HepG2 (cell line): ENCODE measurements around the gene MREG. TPM values are rescaled to one million over a fixed set of nuclear protein-coding genes. Genes with fewer than 3 reads are reported as not detected.

Experiments
- ADNP ChIP-seq: sonication (generic); formaldehyde crosslinking; IDR thresholded peaks from 2 replicates; pipeline ENCODE4 v1.4.0; 2020; ENCODE audit warnings: missing genetic modification reagents
- ARID2 ChIP-seq: sonication (generic); formaldehyde crosslinking; IDR thresholded peaks from 2 replicates; pipeline ENCODE4 v1.8.1; 2022; ENCODE audit warnings: mild to moderate bottlenecking, missing genetic modification reagents, borderline replicate concordance
- ETV6 ChIP-seq: sonication (generic); formaldehyde crosslinking; conservative IDR thresholded peaks from 2 replicates; pipeline ENCODE4 v1.4.0; 2020; ENCODE audit warnings: missing genetic modification reagents
- IRF2 ChIP-seq: IDR thresholded peaks from 2 replicates; pipeline ENCODE4 v1.6.1; 2018; ENCODE audit warnings: missing genetic modification reagents, missing compliant biosample characterization
- MAFF ChIP-seq: IDR thresholded peaks from 2 replicates; pipeline ENCODE4 v1.6.1; 2011; ENCODE audit warnings: low read depth, low read length, improper control_type of control experiment
- MEIS2 ChIP-seq: sonication (generic); formaldehyde crosslinking; IDR thresholded peaks from 2 replicates; pipeline ENCODE4 v1.9.0; 2021; ENCODE audit warnings: mild to moderate bottlenecking, missing genetic modification reagents
- POLR2G ChIP-seq: fragments of 200-400 bp; formaldehyde crosslinking; IDR thresholded peaks from 2 replicates; pipeline ENCODE4 v1.6.1; 2018; ENCODE audit warnings: mild to moderate bottlenecking, low read depth, low read length, moderate library complexity
- SIN3B ChIP-seq: fragments of 150-350 bp; IDR thresholded peaks from 2 replicates; pipeline ENCODE4 v1.6.1; 2014; ENCODE audit warnings: low read length
- SSRP1 ChIP-seq: IDR thresholded peaks from 2 replicates; pipeline ENCODE4 v1.6.1; 2016; ENCODE audit warnings: control low read depth
- TBX2 ChIP-seq: sonication (generic); formaldehyde crosslinking; IDR thresholded peaks from 2 replicates; pipeline ENCODE4 v1.5.0; 2020; ENCODE audit warnings: missing genetic modification reagents, mild to moderate bottlenecking, borderline replicate concordance
- ZC3H13 ChIP-seq: sonication (generic); formaldehyde crosslinking; IDR thresholded peaks from 2 replicates; pipeline ENCODE4 v1.8.1; 2023; ENCODE audit warnings: mild to moderate bottlenecking, missing genetic modification reagents, moderate library complexity
- ZNF367 ChIP-seq: sonication (generic); formaldehyde crosslinking; IDR thresholded peaks from 2 replicates; pipeline ENCODE4 v1.4.0; 2020; ENCODE audit warnings: missing genetic modification reagents, borderline replicate concordance
- ZSCAN21 ChIP-seq: sonication (generic); formaldehyde crosslinking; IDR thresholded peaks from 2 replicates; pipeline ENCODE4 v1.8.0; 2022; ENCODE audit warnings: mild to moderate bottlenecking, missing genetic modification reagents, moderate library complexity, borderline replicate concordance
- polyA plus RNA-seq, 8 experiments: library from polyadenylated mRNA; depleted of rRNA in 3 of 8; stranded (reverse) in 7 of 8; unstranded in 1 of 8; fragments of >200 nt; fragmentation: Illumina TruSeq in 4 of 8; extraction: Trizol in 4 of 8; gene quantifications; 2 replicates each; pipeline versions ENCODE4 v1.2.1 to v1.2.3, GENCODE V29; 2011 to 2016; ENCODE audit warnings: low read depth in 4 of 8, missing spikeins in 1 of 8, mixed read lengths in 1 of 8; ENCODE audit not compliant: insufficient read depth in 1 of 8
- total RNA-seq, 5 experiments: library from RNA; depleted of rRNA; stranded (reverse); fragments of >200 nt; fragmentation: Illumina TruSeq; extraction: Trizol; gene quantifications; 2 replicates each; pipeline ENCODE4 v1.2.3, GENCODE V29; 2016; ENCODE audit warnings: low read depth in 1 of 5
- TF ChIP-seq, protein P1 (sequence below): sonication (generic); formaldehyde crosslinking; IDR thresholded peaks from 2 replicates; pipeline ENCODE4 v1.4.0; 2020; ENCODE audit warnings: missing genetic modification reagents, borderline replicate concordance
- TF ChIP-seq, protein P2 (sequence below): sonication (generic); formaldehyde crosslinking; IDR thresholded peaks from 2 replicates; pipeline ENCODE4 v1.5.0; 2020; ENCODE audit warnings: missing genetic modification reagents
- TF ChIP-seq, protein P3 (sequence below): sonication (generic); formaldehyde crosslinking; IDR thresholded peaks from 2 replicates; pipeline ENCODE4 v1.4.0; 2020; ENCODE audit warnings: mild to moderate bottlenecking, missing genetic modification reagents, borderline replicate concordance
- TF ChIP-seq, protein P4 (sequence below): sonication (generic); formaldehyde crosslinking; IDR thresholded peaks from 2 replicates; pipeline ENCODE4 v1.5.0; 2020; ENCODE audit warnings: mild to moderate bottlenecking, missing genetic modification reagents, borderline replicate concordance

The MREG gene
- total and polyA plus RNA-seq, 2 of the 13 experiments (the other 11 are each of a cell fraction or from before 2014, with no cell fraction given): 7.5 to 23.3 TPM

DNA sequence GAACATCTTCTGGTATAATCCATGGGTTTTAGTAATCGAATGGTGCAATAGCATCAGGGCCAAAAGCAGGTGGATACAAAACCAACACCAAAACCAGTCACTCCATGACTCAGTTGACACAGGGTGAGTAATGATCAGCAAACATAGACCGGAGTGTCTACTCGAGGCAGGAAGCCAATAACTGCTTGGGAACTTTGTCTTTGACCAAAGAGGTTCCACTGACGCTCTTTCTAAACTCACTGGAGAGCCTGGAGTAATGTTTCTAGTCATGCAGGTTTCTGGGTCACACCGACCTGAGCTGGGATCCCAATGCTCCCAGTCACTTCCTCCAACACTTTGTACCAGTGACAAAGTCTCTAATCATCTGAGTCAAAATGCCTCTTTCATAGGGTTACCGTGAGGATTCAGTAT, 30.9 kb downstream of the MREG start (continued):
- TF ChIP-seq ZSCAN21: no peak
- TF ChIP-seq ZC3H13 (CRISPR knock-in tag): no peak
- no peak for TF ChIP-seq ADNP
- TF ChIP-seq, protein P1, sequence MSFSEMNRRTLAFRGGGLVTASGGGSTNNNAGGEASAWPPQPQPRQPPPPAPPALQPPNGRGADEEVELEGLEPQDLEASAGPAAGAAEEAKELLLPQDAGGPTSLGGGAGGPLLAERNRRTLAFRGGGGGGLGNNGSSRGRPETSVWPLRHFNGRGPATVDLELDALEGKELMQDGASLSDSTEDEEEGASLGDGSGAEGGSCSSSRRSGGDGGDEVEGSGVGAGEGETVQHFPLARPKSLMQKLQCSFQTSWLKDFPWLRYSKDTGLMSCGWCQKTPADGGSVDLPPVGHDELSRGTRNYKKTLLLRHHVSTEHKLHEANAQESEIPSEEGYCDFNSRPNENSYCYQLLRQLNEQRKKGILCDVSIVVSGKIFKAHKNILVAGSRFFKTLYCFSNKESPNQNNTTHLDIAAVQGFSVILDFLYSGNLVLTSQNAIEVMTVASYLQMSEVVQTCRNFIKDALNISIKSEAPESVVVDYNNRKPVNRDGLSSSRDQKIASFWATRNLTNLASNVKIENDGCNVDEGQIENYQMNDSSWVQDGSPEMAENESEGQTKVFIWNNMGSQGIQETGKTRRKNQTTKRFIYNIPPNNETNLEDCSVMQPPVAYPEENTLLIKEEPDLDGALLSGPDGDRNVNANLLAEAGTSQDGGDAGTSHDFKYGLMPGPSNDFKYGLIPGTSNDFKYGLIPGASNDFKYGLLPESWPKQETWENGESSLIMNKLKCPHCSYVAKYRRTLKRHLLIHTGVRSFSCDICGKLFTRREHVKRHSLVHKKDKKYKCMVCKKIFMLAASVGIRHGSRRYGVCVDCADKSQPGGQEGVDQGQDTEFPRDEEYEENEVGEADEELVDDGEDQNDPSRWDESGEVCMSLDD (CRISPR knock-in tag): no peak
- TF ChIP-seq, protein P2, sequence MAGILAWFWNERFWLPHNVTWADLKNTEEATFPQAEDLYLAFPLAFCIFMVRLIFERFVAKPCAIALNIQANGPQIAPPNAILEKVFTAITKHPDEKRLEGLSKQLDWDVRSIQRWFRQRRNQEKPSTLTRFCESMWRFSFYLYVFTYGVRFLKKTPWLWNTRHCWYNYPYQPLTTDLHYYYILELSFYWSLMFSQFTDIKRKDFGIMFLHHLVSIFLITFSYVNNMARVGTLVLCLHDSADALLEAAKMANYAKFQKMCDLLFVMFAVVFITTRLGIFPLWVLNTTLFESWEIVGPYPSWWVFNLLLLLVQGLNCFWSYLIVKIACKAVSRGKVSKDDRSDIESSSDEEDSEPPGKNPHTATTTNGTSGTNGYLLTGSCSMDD (CRISPR knock-in tag): no peak
- TF ChIP-seq ARID2: no peak
- peak; percentile 24; the same call in 1 of the 2 replicates for TF ChIP-seq SSRP1 (CRISPR knock-in tag)
- TF ChIP-seq ETV6: no peak
- TF ChIP-seq MAFF: no peak
- TF ChIP-seq POLR2G: no peak
- no peak for TF ChIP-seq SIN3B
- TF ChIP-seq, protein P3, sequence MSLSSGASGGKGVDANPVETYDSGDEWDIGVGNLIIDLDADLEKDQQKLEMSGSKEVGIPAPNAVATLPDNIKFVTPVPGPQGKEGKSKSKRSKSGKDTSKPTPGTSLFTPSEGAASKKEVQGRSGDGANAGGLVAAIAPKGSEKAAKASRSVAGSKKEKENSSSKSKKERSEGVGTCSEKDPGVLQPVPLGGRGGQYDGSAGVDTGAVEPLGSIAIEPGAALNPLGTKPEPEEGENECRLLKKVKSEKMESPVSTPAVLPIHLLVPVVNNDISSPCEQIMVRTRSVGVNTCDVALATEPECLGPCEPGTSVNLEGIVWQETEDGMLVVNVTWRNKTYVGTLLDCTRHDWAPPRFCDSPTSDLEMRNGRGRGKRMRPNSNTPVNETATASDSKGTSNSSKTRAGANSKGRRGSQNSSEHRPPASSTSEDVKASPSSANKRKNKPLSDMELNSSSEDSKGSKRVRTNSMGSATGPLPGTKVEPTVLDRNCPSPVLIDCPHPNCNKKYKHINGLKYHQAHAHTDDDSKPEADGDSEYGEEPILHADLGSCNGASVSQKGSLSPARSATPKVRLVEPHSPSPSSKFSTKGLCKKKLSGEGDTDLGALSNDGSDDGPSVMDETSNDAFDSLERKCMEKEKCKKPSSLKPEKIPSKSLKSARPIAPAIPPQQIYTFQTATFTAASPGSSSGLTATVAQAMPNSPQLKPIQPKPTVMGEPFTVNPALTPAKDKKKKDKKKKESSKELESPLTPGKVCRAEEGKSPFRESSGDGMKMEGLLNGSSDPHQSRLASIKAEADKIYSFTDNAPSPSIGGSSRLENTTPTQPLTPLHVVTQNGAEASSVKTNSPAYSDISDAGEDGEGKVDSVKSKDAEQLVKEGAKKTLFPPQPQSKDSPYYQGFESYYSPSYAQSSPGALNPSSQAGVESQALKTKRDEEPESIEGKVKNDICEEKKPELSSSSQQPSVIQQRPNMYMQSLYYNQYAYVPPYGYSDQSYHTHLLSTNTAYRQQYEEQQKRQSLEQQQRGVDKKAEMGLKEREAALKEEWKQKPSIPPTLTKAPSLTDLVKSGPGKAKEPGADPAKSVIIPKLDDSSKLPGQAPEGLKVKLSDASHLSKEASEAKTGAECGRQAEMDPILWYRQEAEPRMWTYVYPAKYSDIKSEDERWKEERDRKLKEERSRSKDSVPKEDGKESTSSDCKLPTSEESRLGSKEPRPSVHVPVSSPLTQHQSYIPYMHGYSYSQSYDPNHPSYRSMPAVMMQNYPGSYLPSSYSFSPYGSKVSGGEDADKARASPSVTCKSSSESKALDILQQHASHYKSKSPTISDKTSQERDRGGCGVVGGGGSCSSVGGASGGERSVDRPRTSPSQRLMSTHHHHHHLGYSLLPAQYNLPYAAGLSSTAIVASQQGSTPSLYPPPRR (CRISPR knock-in tag): peak; percentile 53; the same call in 1 of the 2 replicates
- TF ChIP-seq MEIS2 (CRISPR knock-in tag): peak; percentile 82; the same call in 1 of the 2 replicates
- peak; percentile 54 for TF ChIP-seq TBX2 (CRISPR knock-in tag)
- TF ChIP-seq IRF2 (CRISPR knock-in tag): peak; percentile 18; the same call in 1 of the 2 replicates
- no peak for TF ChIP-seq ZNF367 (CRISPR knock-in tag)
- TF ChIP-seq, protein P4, sequence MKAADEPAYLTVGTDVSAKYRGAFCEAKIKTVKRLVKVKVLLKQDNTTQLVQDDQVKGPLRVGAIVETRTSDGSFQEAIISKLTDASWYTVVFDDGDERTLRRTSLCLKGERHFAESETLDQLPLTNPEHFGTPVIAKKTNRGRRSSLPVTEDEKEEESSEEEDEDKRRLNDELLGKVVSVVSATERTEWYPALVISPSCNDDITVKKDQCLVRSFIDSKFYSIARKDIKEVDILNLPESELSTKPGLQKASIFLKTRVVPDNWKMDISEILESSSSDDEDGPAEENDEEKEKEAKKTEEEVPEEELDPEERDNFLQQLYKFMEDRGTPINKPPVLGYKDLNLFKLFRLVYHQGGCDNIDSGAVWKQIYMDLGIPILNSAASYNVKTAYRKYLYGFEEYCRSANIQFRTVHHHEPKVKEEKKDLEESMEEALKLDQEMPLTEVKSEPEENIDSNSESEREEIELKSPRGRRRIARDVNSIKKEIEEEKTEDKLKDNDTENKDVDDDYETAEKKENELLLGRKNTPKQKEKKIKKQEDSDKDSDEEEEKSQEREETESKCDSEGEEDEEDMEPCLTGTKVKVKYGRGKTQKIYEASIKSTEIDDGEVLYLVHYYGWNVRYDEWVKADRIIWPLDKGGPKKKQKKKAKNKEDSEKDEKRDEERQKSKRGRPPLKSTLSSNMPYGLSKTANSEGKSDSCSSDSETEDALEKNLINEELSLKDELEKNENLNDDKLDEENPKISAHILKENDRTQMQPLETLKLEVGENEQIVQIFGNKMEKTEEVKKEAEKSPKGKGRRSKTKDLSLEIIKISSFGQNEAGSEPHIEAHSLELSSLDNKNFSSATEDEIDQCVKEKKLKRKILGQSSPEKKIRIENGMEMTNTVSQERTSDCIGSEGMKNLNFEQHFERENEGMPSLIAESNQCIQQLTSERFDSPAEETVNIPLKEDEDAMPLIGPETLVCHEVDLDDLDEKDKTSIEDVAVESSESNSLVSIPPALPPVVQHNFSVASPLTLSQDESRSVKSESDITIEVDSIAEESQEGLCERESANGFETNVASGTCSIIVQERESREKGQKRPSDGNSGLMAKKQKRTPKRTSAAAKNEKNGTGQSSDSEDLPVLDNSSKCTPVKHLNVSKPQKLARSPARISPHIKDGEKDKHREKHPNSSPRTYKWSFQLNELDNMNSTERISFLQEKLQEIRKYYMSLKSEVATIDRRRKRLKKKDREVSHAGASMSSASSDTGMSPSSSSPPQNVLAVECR (CRISPR knock-in tag): peak; percentile 33; the same call in 1 of the 2 replicates
